Testis (tissue), 2 donors: ENCODE results near the gene CCR6.

Experiments
- CTCF ChIP-seq, 3 experiments: fragments of 450-650 bp in 2 of 3; fragments of 200-600 bp in 1 of 3; sonication (generic) in 1 of 3; IDR thresholded peaks; one replicate each; pipeline ENCODE4 v1.5.1; 2016 to 2019; ENCODE audit warnings: antibody characterized with exemption in 3 of 3, mild to moderate bottlenecking in 2 of 3, moderate library complexity in 1 of 3
- POLR2A ChIP-seq: fragments of 450-650 bp; IDR thresholded peaks from one replicate; pipeline ENCODE4 v1.6.1; 2017; ENCODE audit warnings: antibody characterized with exemption, mild to moderate bottlenecking, moderate library complexity

- TF ChIP-seq CTCF (IDR thresholded peaks at IDR 0.05) (no peak), POLR2A (no peak)
These were observed 30.0 kb downstream of the CCR6 start for GRCh38 chr6:167152862-167153261.
